ENCODE measurements around the gene KLHDC9.

The KLHDC9 gene

DNA sequence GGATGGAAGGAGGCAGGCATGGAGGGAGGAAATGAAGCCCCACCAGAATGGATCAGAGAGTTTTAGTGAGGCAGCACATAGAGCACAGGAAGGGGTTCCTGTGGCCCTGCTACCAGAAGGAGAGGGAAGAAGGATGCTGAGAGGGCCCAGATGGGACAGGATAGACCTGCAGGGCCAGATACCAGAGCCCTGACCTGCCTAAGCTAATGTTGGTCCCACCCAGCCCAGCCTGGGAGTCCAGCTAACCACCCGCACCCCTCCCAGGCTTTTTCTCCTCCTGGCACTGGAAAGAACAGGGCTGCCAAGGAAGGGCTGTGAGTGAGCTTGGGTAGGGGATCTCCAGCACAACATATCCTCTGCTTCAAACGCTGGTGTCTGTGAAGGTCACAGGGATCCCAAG, 15.7 kb upstream of the KLHDC9 start:
- Histone ChIP-seq H3K4me1 (ENCODE audit: insufficient read depth, low read length) (peaks cover 10% of the 10 kb centered on the region), H3K27me3 (ENCODE audit: insufficient read depth, low read length) (peaks cover 10% of the 10 kb centered on the region), H3K36me3 (ENCODE audit: insufficient read depth, low read length) (no peaks in the 10 kb centered on the region), H2AFZ (ENCODE audit: low read depth, low read length) (no peak overlapping the region), H3K4me3 (ENCODE audit: low read length) (no peak overlapping the region), H3K9me3 (ENCODE audit: low read length) (no peaks in the 10 kb centered on the region)

DNA sequence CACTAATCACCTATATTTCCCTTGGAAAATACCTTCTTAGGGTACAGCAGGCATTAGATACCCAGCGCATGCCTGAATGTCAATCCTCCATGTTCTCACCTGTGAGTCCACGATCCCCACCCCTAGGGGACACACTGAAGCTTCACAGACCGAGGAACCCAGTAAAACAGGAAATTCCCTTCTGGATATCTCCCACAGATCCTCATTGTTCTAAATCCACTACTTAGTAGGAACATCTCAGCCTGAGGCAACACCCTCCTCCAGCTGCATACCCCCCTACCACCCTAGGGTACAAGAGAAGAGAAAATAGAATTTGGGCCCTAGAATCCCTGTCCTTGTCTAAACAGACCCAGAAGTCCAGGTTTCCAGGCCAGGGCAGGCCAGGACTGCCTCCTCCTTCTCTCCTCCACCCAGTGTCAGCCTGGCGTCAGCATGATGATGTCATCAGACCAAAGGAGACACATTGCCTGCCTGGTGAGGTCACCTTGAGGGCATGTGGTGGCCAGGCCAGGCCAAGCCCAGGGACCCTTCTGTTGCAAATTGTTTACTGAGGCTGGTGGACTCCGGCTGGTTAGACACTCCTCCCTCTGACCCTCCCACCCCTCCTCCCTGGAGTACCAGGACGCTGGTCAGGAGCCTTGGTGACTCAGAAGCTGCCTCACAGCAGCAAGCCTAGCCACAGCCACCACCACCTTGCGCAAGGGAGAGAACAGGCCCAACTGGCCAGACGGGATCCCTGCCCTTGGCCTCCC, 15.0 kb upstream of the KLHDC9 start:
- peaks cover 17% of the 10 kb centered on the region for H3K27me3 ChIP-seq (ENCODE audit: insufficient read depth, low read length)
- H3K4me1 ChIP-seq (ENCODE audit: insufficient read depth, low read length): peaks cover 10% of the 10 kb centered on the region
- no peaks in the 10 kb centered on the region for H3K36me3 ChIP-seq (ENCODE audit: insufficient read depth, low read length)
- H2AFZ ChIP-seq (ENCODE audit: low read depth, low read length): no peak overlapping the region
- H3K4me3 ChIP-seq (ENCODE audit: low read length): no peak overlapping the region
- no peaks in the 10 kb centered on the region for H3K9me3 ChIP-seq (ENCODE audit: low read length)

DNA sequence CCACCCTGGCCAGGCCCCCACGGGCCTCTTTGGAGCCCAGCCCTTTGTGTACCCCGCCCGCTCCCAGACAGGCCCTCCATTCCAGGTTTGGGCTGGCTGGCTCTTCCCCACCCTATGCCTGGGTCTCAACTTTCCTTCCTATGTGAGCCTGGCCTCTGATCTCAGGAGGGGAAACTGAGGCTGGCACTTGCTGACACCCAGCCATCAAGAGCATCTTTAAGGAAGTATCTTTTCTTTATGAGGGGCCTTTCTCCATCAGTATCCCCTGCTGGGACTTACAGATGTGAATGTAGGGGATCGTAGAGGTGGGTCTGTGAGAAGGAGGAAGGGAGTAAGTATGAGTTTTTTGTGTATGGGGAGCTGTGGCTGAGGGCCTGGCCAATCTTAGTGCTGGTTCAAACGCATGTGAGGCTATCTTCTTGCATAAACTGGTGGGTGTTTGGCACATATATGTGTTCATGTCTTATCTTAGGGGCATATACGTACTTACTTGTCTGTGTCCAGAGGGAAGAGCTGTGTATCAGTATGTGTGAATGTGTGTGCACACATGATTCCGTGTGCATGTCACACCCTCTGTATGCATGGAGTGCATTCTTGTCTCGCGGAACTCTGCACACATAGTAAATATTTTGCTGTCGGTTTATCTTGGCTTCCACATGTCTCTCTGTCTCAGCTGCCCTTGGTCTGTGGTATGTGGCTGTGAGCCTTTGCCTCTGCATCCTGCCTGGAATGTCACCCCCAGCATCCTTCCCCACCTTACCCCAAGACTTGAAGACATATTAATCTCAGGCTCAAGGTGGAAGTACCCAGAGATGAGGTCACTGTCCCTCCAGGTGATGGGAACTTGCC, 14.2 kb upstream of the KLHDC9 start:
- Histone ChIP-seq H3K9me3 (ENCODE audit: low read length) (no peaks in the 10 kb centered on the region), H3K36me3 (ENCODE audit: insufficient read depth, low read length) (no peaks in the 10 kb centered on the region), H3K27me3 (ENCODE audit: insufficient read depth, low read length) (peaks cover 25% of the 10 kb centered on the region), H2AFZ (ENCODE audit: low read depth, low read length) (no peak overlapping the region), H3K4me3 (ENCODE audit: low read length) (no peak overlapping the region), H3K4me1 (ENCODE audit: insufficient read depth, low read length) (peaks cover 10% of the 10 kb centered on the region)

DNA sequence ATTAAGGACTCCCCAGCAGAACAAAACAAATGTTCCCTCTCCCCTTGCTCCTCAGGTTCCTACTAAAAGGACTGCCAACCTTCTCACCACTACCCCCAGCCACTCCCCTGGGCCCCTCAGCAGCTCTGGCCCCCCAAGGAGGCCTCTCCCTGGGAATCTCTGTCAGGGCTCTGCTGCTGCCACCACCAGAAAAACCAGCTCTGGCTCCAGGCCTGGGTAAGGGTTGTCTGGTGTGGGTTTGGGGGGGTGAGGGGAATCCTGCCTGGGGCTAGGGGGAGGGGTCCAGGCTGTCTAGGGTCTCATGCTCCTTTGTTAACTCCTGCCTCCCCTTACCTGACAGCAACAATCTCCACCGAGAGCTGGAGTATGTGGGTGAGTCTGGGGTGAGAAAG, 13.6 kb upstream of the KLHDC9 start:
- Histone ChIP-seq H3K4me3 (ENCODE audit: low read length) (no peak overlapping the region), H3K4me1 (ENCODE audit: insufficient read depth, low read length) (peaks cover 10% of the 10 kb centered on the region), H2AFZ (ENCODE audit: low read depth, low read length) (no peak overlapping the region), H3K9me3 (ENCODE audit: low read length) (no peaks in the 10 kb centered on the region), H3K27me3 (ENCODE audit: insufficient read depth, low read length) (peaks cover 27% of the 10 kb centered on the region), H3K36me3 (ENCODE audit: insufficient read depth, low read length) (no peaks in the 10 kb centered on the region)

DNA sequence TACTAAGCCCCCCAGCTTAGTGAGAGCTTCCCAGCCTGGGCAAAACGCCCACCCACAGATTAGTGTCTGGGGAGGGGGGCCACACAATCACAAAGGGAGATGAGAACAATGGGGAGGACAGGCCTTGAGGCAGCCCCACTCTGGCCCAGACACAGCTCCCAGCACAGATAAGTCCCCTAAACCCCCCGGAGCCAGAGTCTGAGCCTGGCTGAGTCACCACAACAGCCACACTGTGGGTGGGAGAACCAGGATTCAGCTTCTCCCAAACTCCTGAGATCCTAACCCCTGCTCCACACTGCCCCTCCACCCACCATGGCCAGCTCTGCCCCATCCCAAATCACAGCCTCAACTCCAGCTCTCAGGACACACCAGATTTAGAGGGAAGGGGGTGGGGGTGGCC, 13.0 kb upstream of the KLHDC9 start:
- Histone ChIP-seq H2AFZ (ENCODE audit: low read depth, low read length) (no peak overlapping the region), H3K27me3 (ENCODE audit: insufficient read depth, low read length) (peaks cover 27% of the 10 kb centered on the region), H3K4me1 (ENCODE audit: insufficient read depth, low read length) (peaks cover 8% of the 10 kb centered on the region), H3K4me3 (ENCODE audit: low read length) (no peak overlapping the region), H3K9me3 (ENCODE audit: low read length) (no peaks in the 10 kb centered on the region), H3K36me3 (ENCODE audit: insufficient read depth, low read length) (no peaks in the 10 kb centered on the region)

DNA sequence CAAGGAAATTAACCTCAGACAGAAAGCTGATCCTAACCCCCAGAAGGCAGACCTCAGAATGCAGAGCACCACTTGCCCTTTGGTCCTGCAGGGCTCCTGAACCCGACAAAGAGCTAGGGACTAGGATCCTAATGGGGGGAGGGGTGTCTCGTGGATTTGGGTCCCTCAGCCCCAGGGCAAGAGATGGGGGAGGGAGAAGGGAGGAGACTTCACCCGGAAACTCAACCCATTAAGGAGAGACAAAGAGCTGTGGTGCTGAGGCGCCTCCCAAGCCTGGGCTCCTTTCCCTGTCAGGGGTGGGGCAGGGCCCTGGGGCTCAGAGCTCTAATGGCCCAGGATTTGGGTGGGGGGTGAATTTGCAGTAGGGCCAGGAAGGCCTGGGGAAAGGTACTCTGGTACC, 11.7 kb upstream of the KLHDC9 start:
- no peaks in the 10 kb centered on the region for H3K36me3 ChIP-seq (ENCODE audit: insufficient read depth, low read length)
- H2AFZ ChIP-seq (ENCODE audit: low read depth, low read length): no peak overlapping the region
- no peak overlapping the region for H3K4me3 ChIP-seq (ENCODE audit: low read length)
- H3K9me3 ChIP-seq (ENCODE audit: low read length): no peaks in the 10 kb centered on the region
- H3K27me3 ChIP-seq (ENCODE audit: insufficient read depth, low read length): peaks cover 33% of the 10 kb centered on the region
- H3K4me1 ChIP-seq (ENCODE audit: insufficient read depth, low read length): no peaks in the 10 kb centered on the region

DNA sequence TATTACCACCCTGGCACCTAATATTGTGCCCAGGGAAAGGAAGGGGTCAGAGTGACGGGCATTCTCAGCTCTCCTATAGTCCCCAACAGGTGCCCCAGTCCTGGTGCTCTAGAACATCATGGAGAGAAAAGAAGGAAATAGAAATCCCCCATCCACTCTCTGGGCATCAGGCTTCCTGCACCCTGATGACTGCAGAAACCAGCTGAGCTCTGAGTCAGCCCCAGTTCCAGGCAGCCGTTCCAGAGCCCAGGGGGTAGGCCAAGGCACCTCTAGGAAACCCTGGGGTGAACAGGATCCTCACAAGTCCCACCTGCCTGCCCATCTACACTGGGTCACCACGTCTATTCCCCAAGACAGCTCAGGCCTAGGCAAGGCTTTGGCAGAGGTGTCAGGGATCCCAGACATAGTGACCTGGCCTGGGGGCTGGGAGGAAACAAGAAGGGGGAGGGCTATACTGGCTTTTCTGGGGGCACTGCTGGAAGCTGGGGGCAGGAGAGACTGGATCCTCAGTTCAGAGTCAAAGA, 9.5 kb upstream of the KLHDC9 start:
- H2AFZ ChIP-seq (ENCODE audit: low read depth, low read length): no peak overlapping the region
- H3K4me3 ChIP-seq (ENCODE audit: low read length): no peak overlapping the region
- H3K4me1 ChIP-seq (ENCODE audit: insufficient read depth, low read length): no peaks in the 10 kb centered on the region
- H3K9me3 ChIP-seq (ENCODE audit: low read length): no peaks in the 10 kb centered on the region
- H3K36me3 ChIP-seq (ENCODE audit: insufficient read depth, low read length): no peaks in the 10 kb centered on the region
- peaks cover 39% of the 10 kb centered on the region for H3K27me3 ChIP-seq (ENCODE audit: insufficient read depth, low read length)

DNA sequence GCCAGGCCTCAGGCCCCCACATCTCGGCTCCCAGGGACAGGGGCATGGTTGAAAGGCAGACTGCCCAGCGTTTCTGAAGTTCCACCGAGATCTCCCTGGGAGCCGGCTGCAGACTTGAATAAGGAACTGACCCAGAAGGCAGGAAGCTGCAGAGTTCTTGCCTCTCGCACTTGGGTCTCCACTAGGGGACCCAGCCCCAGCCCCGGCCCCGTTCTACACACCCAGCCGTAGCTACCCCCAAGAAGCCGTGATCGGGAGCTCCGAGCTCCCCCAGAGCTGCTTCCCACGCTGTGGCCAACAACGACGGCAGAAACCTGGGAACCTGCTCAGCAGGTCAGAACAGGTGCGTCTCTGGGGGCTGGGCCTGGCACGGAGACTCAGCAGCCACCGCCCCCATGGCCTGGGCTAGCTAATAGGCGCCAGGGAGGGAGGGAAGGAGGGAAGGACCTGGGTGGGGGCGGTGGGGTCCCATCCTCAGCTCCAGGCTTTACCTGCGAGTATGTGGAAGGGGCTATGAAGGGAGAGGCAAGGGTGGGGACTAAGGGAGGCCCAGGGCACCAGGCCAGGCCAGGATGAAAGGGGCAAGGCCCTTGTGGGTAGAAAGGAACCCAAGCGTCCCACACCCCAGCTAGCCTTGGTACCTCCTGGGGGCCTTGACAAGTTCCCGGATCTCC, 8.8 kb upstream of the KLHDC9 start, which contains the start of gene NECTIN4:
Gene NECTIN4, minus strand, starts transcription at position 308 of the 674 bp plus-strand sequence. Its CDS starts 262 bp downstream, at position 46.
- Histone ChIP-seq H3K36me3 (ENCODE audit: insufficient read depth, low read length) (no peaks in the 10 kb centered on the region), H3K9me3 (ENCODE audit: low read length) (no peaks in the 10 kb centered on the region), H3K27me3 (ENCODE audit: insufficient read depth, low read length) (peaks cover 39% of the 10 kb centered on the region), H3K4me3 (ENCODE audit: low read length) (no peak within 1 kb of the TSS), H2AFZ (ENCODE audit: low read depth, low read length) (no peak within 1 kb of the TSS), H3K4me1 (ENCODE audit: insufficient read depth, low read length) (no peaks in the 10 kb centered on the region)

DNA sequence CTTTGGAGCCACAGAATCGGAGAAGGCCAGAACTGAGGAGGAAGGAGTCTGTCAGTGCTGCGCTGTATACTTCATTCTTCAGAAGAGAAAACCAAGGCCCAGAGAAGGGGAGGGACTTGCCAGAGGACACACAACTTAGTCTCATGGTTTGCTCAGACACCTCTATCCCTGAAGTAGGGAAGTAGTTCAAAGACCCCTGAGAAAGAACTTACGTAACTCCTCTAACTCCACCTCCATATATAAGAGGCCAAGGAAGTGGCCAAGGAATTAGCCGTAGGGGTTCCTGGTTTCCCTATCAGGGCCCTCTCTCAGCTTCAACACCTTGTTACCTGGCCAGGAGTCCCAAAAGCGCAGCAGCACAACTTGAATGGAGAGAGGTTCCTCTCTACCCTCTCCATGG, 8.2 kb upstream of the KLHDC9 start:
- H3K4me1 ChIP-seq (ENCODE audit: insufficient read depth, low read length): no peaks in the 10 kb centered on the region

DNA sequence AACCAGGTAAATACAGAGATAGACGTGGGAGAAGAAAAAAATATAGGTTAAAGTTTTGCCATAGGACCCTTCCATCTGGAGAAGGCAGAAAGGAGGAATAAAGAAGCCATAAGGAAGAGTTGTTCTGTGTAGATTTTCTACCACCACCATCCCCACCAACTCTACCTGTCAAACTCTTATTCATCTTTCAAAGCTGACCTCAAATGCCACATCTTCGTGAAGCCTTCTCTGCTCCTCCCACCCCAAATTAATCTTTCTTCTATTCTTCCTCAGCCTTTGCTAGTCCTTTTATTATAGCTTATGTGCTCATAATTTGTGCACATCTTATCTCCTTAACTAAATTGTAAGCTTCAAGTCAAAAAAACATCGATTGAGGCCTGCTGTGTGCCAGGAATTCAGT, 7.5 kb upstream of the KLHDC9 start:
- H3K9me3 ChIP-seq (ENCODE audit: low read length): no peaks in the 10 kb centered on the region
- H3K36me3 ChIP-seq (ENCODE audit: insufficient read depth, low read length): no peaks in the 10 kb centered on the region
- no peak overlapping the region for H3K4me3 ChIP-seq (ENCODE audit: low read length)
- H3K4me1 ChIP-seq (ENCODE audit: insufficient read depth, low read length): no peaks in the 10 kb centered on the region
- H3K27me3 ChIP-seq (ENCODE audit: insufficient read depth, low read length): peaks cover 39% of the 10 kb centered on the region
- no peak overlapping the region for H2AFZ ChIP-seq (ENCODE audit: low read depth, low read length)

More for the DNA sequence above, 8.2 kb upstream of the KLHDC9 start:
- H2AFZ ChIP-seq (ENCODE audit: low read depth, low read length): no peak overlapping the region
- no peaks in the 10 kb centered on the region for H3K9me3 ChIP-seq (ENCODE audit: low read length)
- no peak overlapping the region for H3K4me3 ChIP-seq (ENCODE audit: low read length)
- H3K27me3 ChIP-seq (ENCODE audit: insufficient read depth, low read length): peaks cover 39% of the 10 kb centered on the region
- no peaks in the 10 kb centered on the region for H3K36me3 ChIP-seq (ENCODE audit: insufficient read depth, low read length)

DNA sequence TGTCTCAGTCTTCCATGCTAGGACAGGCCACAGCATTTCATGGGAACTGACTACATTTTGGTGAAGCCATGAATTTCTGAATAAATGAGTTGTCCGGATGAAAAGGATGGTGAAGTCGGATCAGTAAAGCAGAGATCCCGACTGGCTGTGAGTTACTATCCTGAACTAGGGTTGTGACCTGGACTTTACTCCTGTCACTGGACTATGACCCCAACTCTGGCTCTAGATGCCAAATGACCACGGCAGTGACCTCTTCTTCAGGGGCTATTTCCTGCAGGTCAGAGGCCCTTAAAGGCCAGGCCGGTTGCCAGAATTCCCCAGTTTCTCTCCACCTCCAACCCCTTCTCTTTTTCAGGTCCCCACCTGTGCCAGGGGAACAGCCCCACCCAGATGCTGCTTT, 7.1 kb upstream of the KLHDC9 start:
- Histone ChIP-seq H3K36me3 (ENCODE audit: insufficient read depth, low read length) (no peaks in the 10 kb centered on the region), H3K9me3 (ENCODE audit: low read length) (no peaks in the 10 kb centered on the region), H3K27me3 (ENCODE audit: insufficient read depth, low read length) (peaks cover 37% of the 10 kb centered on the region), H3K4me1 (ENCODE audit: insufficient read depth, low read length) (no peaks in the 10 kb centered on the region), H3K4me3 (ENCODE audit: low read length) (no peak overlapping the region), H2AFZ (ENCODE audit: low read depth, low read length) (no peak overlapping the region)

DNA sequence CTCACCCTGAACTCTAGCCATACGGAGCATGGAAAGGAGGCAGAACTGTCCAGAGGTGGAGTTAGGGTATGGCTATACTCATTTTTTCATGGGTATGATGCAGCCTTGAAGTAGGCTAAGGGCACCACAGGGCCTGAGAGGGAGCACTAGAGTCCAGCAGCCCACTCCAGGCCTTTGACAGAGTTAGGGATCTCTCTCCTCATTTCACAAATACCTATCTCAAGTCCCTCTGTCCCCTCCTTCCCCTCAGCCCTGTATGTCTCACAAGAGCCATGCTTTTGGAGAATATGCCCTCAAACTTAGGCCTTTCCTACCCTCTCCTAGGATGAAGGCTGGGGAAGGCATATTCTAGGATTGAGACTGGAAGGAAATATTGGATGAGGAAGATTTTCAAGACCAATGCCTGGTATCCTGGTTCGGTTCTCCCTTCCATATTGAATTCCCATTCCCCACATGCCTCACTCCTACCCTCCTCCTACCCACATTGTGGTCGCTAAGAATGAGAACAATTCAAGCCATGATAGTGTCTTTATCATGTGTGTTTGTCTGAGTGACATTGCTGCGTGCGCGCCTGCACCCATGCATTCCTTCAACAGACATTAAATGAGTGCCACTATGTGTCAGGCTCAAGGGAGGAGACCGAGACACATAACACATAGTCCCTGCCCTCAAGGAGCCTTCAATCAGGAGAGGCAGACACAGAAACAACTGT, 6.2 kb upstream of the KLHDC9 start:
- Histone ChIP-seq H3K9me3 (ENCODE audit: low read length) (no peaks in the 10 kb centered on the region), H3K27me3 (ENCODE audit: insufficient read depth, low read length) (peaks cover 31% of the 10 kb centered on the region), H3K4me3 (ENCODE audit: low read length) (no peak overlapping the region), H3K36me3 (ENCODE audit: insufficient read depth, low read length) (no peaks in the 10 kb centered on the region), H3K4me1 (ENCODE audit: insufficient read depth, low read length) (no peaks in the 10 kb centered on the region), H2AFZ (ENCODE audit: low read depth, low read length) (no peak overlapping the region)
